ENCODE results near the gene RPLP1.
"Not testable (repeated sequence)": the region's sequence is repeated elsewhere in the genome, so short reads cannot be mapped to it uniquely, and the experiment has no call there.

Gene RPLP1

GRCh38 chr15:69443032-69443611, 9.5 kb upstream of the RPLP1 start:
- no peak for DNase-seq

DNA sequence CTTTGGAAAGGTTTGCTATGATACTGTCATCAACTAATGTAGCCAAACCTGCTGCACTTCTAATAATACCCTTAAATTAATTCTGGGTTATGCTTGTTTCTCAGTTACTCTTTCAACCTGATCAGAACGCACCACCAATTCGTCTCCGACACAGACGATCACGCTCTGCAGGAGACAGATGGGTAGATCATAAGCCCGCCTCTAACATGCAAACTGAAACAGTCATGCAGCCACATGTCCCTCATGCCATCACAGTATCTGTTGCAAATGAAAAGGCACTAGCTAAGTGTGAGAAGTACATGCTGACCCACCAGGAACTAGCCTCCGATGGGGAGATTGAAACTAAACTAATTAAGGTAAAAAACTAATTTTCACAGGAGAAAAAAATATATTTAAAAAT, 7.9 kb upstream of the RPLP1 start:
- no peak for DNase-seq

DNA sequence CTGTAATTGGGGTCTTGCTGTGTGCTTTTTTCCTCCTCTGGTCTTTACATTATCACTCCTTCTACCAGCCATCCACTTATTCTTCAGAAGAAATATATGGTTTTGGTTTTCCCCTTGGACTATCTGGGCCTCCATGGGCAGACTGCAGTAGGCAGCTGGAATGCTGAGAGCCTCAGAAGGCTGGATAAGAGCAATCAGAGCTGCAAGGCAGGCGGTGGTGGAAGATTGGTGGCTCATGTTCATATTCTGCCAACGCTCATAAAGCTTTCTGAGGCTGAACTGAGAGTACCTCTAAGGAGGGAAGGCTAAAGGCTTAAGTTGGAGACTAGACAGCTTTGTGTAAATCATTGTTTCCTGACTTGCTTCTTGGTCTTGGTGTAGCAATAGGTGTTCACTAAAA, 5.7 kb upstream of the RPLP1 start:
- no peak for DNase-seq

DNA sequence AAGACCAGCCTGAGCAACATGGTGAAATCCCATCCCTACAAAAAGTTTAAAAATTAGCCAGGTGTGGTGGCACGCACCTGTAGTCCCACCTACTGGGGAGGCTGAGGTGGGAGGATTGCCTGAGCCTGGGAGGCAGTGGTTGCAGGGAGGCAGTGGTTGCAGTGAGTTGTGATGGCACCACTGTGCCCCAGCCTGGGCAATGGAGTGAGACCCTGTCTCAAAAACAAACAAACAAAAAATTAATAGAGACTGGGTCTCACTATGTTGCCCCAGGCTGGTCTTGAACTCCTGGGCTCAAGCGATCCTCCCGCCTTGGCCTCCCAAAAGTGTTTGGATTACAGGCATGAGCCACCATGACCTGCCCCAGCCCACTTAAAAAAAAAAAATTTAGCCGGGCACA, 2.4 kb upstream of the RPLP1 start:
- DNase-seq: not testable (repeated sequence)

- DNase-seq: peak; percentile 35
Observed at GRCh38 chr15:69450968-69451695, 1.5 kb upstream of the RPLP1 start.

GRCh38 chr15:69451951-69452691, 497 bp upstream of the RPLP1 start:
- DNase-seq: peak; percentile 36

DNA sequence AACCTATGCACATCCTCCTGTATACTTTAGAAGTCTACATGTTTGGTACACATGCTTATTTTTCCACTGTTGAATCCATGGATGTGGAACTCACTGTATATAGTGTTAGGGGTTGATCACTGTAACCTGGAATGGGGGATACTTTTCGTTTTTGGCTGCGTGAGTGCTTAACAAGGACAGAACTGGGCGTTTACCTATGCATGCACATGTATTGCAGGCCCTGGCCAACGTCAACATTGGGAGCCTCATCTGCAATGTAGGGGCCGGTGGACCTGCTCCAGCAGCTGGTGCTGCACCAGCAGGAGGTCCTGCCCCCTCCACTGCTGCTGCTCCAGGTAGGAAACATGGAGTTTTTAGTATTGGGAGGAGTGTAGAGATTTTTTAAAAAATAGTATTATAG, 2.3 kb downstream of the RPLP1 start:
- no peak for DNase-seq

- DNase-seq: no peak
Observed at GRCh38 chr15:69456208-69457166, 3.9 kb downstream of the RPLP1 start.

- no peak for DNase-seq
Observed at GRCh38 chr15:69457304-69458280, 5.0 kb downstream of the RPLP1 start.

GRCh38 chr15:69459066-69459465, 6.4 kb downstream of the RPLP1 start:
- no peak for DNase-seq

- DNase-seq: no peak
Observed at GRCh38 chr15:69460481-69460880, 7.9 kb downstream of the RPLP1 start.

GRCh38 chr15:69462030-69462492, 9.4 kb downstream of the RPLP1 start:
- DNase-seq: no peak

- peak; percentile 96 for DNase-seq
Observed at GRCh38 chr15:69462493-69463181, 10.0 kb downstream of the RPLP1 start.

DNA sequence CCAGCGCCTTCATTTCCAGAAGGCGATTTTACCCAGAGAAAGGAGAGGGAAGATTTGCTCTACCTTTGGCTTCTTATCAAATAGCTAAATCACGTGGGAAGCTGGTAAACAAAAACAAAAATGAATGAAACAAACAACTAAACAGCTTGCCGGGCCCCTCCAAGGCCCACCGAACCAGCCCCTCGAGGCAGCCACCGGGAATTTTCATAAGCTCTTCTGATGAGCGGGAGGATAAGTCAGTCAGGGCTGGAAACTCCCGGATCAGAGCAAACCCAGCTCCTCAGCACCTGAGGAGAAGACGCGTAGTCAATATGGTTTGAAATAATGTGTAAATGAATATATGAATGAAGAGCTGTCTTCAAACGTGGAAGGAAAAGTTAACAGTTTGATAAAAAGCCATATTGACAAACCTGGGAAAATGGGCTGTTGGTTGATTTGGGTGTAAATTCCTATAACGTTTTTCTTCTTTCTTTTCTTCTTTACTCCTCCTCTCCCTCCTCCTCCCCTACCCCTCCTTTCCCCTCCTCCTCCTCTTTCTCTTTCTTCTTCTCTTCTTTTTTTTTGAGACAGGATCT, 10.7 kb downstream of the RPLP1 start:
- DNase-seq: no peak

- DNase-seq: no peak
Observed at GRCh38 chr15:69465253-69465652, 12.6 kb downstream of the RPLP1 start.

DNA sequence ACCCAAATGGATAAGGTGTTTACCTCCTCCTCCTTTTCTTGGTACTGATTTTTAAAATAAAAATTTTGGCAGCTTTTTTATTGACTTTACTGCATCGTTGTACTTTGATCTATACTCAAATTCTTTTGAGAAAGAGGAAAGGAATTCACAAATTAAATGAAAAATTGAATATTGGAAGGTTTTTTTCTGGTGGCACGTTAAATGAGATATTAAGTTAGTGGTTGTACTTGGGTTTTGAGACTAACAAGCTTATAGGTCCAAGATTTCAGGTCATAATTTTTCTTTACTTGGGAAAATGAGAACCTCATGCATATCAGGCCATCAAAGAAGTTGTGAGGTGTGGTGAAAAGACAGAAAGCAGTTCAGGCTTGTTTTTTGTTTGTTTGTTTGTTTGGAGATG, 14.1 kb downstream of the RPLP1 start:
- DNase-seq: no peak

DNA sequence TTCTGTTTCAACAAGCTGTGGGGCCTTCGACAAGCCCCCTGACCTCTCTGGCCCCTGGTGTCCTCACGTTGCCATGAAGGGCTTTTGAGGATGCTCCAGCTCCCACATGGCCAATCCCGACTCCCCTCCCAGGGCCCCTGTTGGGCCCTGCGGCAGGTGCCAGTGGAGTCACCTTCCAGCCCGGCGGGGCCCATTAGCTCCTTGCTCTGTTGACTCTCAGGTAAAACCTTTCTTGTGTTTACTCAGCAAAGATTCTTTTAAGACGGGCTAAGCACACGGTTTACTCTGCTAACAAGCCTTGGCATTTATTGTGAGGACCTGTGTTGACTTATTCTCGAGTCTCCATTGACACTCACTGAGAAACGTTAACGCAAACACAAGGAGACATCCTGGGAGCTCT, 15.0 kb downstream of the RPLP1 start:
- DNase-seq: no peak

- no peak for DNase-seq
Observed at GRCh38 chr15:69468241-69469121, 15.9 kb downstream of the RPLP1 start.

GRCh38 chr15:69469467-69470201, 17.0 kb downstream of the RPLP1 start:
- peak; percentile 28 for DNase-seq
